ENCODE data around the gene LRRC74A.

LRRC74A gene

GRCh38 chr14:76826122-76826521 lies at the start of gene LRRC74A:
TSS of gene LRRC74A (plus strand) at chr14:76826408. CDS start at chr14:76826698, 290 bp downstream.
- DNase-seq: no peak

DNA sequence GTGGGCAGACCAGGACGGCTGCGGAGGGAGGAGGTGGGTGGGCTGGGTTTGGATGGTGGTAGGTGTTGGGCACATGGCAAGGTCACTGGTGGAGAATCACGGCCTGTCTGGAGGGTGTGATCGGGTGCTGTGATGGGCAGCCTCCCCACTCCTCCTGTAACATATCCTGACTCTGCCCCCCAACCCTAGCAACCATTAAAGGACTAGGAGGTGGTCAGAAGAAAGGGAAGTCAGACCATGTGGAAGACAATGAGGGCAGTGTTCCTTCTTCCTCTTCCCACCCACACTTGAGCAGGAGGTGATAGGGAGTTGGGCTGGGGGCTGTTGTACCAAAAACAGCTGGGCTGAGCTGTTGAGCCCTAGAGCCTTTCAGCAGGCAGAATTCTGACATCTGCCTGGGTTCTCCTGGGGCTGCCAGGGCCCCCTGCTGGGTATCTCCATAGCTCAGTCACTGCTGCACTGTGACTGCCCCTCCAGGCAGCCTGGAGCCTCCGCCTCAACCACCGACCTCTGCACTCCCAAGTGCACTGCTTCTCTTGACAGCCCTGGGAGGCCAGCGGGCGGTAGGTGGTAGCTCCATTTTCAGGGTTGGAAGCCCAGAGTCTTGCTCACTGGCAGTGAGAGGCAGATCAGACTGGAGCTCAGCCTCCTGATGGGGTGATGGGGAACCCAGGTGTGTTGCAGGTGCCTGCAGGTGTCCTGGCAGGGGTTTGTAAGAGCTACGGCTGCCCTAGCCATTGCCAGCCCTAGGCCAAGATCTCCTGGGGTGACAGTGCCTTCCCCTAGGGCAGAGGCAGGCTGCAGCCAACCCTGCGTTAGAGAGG lies 49.6 kb upstream of the LRRC74A start:
- DNase-seq: no peak

GRCh38 chr14:76777721-76778120 lies 48.5 kb upstream of the LRRC74A start:
- no peak for DNase-seq

- no peak for DNase-seq
These were observed 47.5 kb upstream of the LRRC74A start for GRCh38 chr14:76778546-76779215.

DNA sequence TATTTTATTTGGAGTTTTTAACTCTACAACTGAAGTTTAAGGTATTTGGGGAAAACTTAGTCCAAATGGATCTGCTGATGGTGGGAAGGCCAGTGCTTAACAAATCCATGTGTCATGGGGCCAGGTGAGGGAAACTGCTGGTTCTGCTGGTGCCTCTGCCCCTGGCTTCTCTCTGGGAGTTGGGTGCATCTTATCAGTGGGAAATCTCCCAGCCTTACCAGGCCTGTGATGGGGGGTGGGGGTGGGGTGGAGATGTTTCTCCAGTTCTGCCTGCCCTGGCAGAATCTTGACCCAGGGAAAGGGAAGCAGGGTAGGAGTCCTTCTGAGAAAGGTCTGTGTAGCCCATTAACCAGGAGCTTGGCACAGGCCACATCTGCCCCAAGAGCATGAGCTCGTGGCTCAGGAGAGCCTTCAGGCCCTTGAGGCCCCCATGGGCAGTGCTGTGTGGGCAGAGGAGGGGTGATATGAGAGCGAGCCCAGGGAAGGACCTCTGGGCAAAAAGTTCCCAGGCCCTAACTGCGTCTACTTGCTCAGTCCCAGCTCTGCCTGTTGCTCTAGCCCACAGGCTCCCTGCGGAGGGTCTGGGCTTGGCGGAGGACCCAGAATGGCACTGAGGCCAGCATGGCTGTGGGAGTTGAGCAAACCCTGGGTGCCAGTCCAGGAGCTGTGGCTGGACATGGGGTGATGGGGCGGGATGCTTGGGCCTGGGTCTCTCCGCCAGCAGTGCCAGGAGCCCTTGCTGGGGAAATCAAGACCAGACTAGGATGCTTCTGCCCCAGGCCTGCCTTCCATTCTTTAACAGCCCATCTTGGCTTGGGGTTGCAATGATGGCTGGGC lies 46.8 kb upstream of the LRRC74A start:
- no peak for DNase-seq

DNA sequence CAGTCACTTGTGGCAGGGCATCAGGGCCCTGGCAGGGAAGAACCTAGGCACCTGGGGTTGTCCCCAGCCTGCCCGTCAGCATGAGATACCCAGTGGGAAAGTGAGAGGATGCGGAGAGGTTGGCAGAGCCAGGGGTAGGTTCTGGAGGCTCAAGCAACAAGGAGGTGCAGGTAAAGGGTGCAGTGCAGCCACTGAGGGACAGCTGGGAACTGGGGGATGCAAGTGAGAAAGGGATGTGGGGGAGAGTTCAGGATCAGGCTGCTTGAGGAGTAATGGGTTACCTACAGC lies 46.2 kb upstream of the LRRC74A start:
- DNase-seq: no peak

DNA sequence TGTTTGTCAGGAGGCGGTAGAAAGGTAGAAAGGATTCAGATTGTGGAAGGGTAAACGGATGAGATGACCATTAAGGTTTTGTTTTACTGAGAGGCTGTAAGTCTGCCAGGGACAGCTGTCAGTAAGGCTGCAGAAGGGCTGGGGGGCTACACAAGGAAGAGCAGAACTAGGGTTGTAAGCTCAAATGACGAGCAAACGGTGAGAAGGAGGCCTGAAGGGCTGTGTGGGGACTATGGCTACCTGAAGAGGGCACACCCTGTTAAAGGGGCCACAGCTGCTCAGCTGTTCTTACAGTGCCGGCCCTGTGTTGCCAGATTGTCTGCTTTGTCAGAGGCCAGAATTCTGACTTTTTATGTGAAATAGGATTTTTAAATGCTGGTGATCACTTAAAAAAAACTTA lies 45.8 kb upstream of the LRRC74A start:
- no peak for DNase-seq

GRCh38 chr14:76780875-76781647 lies 45.1 kb upstream of the LRRC74A start:
- DNase-seq: no peak

DNA sequence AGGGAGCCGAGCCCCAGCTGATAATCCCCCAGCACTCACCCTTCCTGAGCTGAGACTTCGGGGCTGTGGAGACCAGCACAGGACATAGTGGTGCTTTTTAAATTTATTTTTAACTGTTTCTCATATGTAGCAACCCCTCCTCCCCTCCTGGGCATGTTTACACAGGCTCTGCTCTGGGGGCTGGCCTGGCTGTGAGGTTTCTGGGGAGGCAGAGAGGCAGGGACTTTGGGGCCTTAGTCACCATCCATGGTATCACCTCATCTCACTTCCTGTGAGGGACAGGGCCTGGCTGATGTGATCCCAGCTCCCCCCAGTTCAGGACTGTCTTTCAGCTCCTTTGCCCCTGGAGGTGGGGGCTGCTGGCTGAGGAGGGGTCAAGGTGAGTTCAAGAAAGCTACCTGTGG lies 44.6 kb upstream of the LRRC74A start:
- no peak for DNase-seq

DNA sequence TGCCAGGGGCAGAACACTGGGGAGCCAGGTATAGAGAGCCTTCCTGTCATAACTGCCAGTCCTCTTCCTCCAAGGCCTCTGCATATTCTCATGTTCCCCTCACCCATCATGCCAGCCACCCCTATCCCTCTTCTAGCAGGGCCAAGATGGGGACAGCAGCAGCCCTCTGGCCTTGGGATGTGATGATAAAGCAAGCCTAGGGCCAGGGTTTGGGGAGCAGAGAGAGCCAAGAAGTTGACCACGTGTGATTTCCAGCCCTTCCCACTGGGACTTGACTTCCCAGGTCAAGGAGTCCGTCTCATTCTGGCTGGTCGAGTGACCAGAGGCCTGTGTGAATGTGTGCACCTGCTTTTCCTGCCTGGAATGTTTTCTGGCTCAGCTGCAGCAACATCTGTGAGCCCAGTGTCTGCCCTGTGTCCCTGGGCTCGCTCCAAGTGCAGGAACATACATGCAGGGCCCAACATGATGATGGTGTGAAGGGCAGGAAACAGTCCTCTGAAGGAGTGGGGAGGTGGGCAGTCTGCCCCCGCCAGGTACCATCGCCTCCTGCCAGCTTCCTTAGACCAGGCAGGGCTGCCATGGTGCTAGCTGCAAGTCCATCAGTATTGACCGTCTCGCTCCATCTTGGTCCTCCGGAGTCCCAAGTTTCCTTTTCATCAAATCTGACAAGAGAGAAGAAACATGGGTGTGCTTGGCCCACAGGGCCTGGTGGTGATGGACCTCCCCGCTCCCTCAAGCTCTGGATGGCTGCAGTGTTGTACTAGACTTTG lies 43.9 kb upstream of the LRRC74A start:
- no peak for DNase-seq

DNA sequence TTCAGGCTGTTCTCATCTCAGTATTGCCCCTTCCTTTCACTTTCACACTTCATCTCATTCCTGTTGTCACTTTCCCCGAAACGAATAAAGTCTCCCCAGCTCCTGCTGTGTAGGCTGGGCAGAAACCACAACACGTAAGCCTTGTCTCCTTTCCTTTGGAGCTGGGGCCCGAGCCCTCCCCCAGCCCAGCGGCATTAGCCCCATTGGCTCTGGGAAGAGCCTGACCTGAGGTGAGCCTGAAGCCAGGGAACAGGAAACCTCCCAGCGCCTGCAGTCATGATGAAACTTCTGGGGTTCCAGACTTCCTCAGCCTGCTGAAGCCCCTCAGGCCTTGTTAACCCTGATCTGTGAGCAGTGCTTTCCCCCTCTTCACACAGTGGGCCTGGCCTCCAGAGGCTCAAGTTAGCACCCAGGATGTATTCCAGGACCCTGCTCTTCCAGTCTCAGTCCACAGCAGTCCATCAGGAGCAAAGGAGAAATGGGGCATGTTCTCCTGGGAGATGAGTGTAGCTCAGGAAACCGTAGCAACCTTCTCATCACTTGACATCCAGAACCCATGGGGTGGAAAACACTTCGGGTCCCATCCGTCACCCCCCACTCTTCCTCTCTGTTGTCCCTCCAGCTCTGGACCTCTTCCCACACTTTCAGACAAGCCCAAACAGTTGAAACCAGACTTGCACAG lies 43.2 kb upstream of the LRRC74A start:
- DNase-seq: no peak

GRCh38 chr14:76784266-76784874 lies 41.8 kb upstream of the LRRC74A start:
- no peak for DNase-seq

GRCh38 chr14:76784881-76785280 lies 41.3 kb upstream of the LRRC74A start:
- DNase-seq: peak; percentile 45

DNA sequence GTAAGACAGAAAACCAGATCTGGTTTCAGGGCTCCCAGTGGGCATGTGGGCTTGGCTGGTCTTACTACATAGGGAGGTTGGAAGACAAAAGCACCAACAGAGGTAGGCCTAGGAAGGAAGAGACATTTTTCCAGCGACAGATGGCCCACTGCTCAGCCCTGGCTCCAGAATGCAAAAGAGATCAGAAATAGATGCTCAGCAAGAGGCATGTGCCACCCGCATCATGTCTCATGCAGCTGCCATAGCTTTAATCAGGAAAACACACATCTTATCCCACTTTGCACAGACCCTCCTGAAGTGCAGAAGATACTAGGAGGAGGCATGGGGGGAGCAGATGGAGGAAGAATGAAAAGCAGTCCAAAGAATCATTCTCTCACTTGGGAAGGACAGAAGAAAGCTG lies 39.6 kb upstream of the LRRC74A start:
- DNase-seq: no peak

DNA sequence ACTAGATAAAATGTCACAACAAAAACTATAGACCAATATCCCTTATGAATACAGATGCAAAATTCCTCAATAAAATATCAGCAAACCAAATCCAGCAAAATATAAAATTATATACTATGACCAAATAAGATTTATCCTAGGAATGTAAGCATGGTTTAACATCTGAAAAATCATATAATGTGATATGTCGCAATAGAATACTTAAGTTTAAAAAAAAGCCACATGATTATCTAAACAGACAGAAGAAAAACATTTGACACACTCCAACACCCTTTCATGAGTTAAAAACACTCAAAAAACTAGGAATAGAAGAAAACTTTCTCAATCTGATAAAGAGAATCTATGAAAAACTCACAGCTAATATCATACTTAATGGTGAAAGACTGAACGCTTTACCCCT lies 33.8 kb upstream of the LRRC74A start:
- no peak for DNase-seq

DNA sequence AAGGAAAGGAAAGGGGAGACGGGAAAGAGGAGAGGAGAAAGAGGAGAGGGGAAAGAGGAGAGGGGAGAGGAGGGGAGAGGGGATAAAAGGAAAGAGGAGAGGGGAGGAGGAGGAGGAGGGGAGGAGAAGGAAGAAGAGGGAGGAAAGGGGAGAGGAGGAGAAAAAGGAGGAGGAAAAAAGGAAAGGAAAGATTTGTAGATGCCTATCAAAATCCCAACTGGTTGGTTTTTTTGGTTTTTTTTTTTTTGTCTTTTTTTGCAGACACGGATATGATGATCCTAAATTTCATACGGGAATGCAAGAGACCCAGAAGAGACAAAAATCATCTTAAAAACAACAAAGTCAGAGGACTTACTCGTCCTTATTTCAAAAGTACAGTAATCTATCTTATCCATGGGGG lies 32.9 kb upstream of the LRRC74A start:
- DNase-seq: no peak

GRCh38 chr14:76793956-76794355 lies 32.3 kb upstream of the LRRC74A start:
- DNase-seq: no peak

DNA sequence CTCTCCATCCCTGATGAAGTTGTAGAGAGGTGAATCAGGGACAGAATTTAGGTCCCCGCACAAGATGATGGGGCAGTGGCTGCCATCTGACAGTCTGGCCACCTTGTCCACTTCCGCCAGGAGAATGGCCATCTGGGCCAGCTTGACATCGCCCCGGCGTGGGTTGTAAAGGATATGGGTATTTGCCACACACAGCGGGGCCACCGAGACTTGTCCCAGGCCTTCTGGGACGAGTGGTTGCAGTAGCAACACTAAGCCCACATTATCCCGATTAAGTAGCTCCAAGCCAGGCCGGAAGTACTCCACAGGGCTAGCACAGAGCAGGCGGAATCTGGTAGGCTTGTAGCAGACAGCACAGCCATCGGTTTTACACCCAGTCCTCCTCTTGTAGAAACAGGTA lies 19.8 kb upstream of the LRRC74A start:
- no peak for DNase-seq

DNA sequence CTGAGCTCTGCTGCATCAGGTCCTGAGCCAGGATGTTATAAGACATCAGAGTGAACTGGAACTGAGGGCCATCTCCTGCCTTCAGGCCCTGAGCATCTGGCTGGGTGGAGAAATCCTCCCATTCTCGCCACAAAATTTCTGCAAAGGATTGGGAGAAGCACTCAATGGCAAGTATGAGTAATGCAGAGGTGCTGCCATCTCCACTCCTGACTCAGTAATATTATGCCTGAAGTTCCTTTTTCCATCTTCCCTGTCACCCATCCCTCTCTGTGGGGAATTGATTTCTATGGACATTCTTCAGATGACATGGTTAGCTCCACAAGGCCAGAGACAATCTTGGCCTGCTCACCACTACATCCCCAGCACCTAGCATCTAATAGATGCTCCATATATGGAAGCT lies 18.2 kb upstream of the LRRC74A start:
- DNase-seq: no peak

- DNase-seq: no peak
These were observed 17.2 kb upstream of the LRRC74A start for GRCh38 chr14:76808990-76809389.

DNA sequence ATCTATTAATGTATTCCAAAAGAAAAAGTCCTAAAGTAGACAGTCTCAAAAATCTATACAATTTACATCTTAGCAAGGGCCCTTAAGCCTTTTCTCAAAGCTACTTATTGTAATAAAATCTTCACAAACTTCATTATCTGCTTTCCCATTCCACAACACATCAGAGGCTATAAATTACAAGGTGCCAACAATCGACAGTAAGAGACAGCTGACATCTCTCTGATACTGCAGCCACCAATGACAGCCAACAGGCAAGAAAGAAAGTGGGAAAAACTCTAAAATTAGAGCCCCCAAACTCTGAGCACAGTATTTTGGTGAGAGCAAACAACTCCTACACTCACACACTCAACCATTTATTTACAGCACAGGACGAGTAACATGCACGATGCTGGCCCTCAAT lies 15.7 kb upstream of the LRRC74A start:
- DNase-seq: no peak
